Gastrocnemius medialis (tissue), 4 donors: Measurements from ENCODE around the gene TFCP2. TPM values are rescaled to one million over a fixed set of nuclear protein-coding genes. Genes with fewer than 3 reads are reported as not detected.

Experiments
- ATAC-seq, 2 donors: fragments of 150-250 bp; one replicate each; pipeline ENCODE4 v1.9.1; 2016
- DNase-seq, 2 donors: peaks; one replicate each; pipeline ENCODE4 v3.0.0-alpha.2; 2019
- H3K27ac ChIP-seq, 4 donors: fragments of 200-600 bp; sonication (generic); 1 replicate in 1 of 4; 2 replicates in 3 of 4; pipeline ENCODE4 v1.5.1; 2016 to 2018; ENCODE audit warnings: mild to moderate bottlenecking in 2 of 4, moderate library complexity in 1 of 4
- H3K27me3 ChIP-seq, 3 donors: fragments of 200-600 bp; sonication (generic) in 2 of 3; 1 replicate in 1 of 3; 2 replicates in 2 of 3; pipeline versions ENCODE4 v1.5.1 to v1.6.0; 2016 to 2019; ENCODE audit warnings: mild to moderate bottlenecking in 1 of 3, moderate library complexity in 1 of 3
- H3K36me3 ChIP-seq, 2 donors: fragments of 200-600 bp; sonication (generic) in 1 of 2; one replicate each; pipeline ENCODE4 v1.5.1; 2017 to 2018
- H3K4me1 ChIP-seq, 2 donors: fragments of 200-600 bp; sonication (generic) in 1 of 2; one replicate each; pipeline ENCODE4 v1.5.1; 2016 to 2017; ENCODE audit warnings: mild to moderate bottlenecking in 2 of 2
- H3K4me3 ChIP-seq, 4 donors: fragments of 200-600 bp; sonication (generic) in 3 of 4; 1 replicate in 1 of 4; 2 replicates in 3 of 4; pipeline ENCODE4 v1.5.1; 2016 to 2019; ENCODE audit warnings: mild to moderate bottlenecking in 2 of 4
- H3K9me3 ChIP-seq, 3 donors: fragments of 200-600 bp; sonication (generic) in 2 of 3; 1 replicate in 1 of 3; 2 replicates in 2 of 3; pipeline ENCODE4 v1.5.1; 2016 to 2019
- POLR2A ChIP-seq, 2 donors: fragments of 450-650 bp; IDR thresholded peaks; one replicate each; pipeline ENCODE4 v1.6.1; 2017; ENCODE audit warnings: antibody characterized with exemption in 2 of 2, mild to moderate bottlenecking in 2 of 2, moderate library complexity in 2 of 2
- in situ Hi-C, 4 donors: fragments of 200-750 bp; cut with MboI; loops; one replicate each; pipeline versions ENCODE4 v1.15.0 to v1.8.0; 2017; ENCODE audit warnings: low sequenced_read_pairs in 4 of 4
- intact Hi-C: fragments of 100-400 bp; cut with DNase I; formaldehyde crosslinking; loops from one replicate; pipeline ENCODE4 v1.15.1; 2023; ENCODE audit warnings: low total_unique reads
- total RNA-seq, 4 donors: library from RNA; depleted of rRNA; stranded (reverse); fragments of >200 nt; gene quantifications; one replicate each; pipeline versions ENCODE4 v1.1.0 to v1.2.3, GENCODE V29; 2016
- TF ChIP-seq, protein P1 (sequence below), 5 experiments: fragments of 450-650 bp in 3 of 5; fragments of 200-600 bp in 2 of 5; sonication (generic) in 2 of 5; IDR thresholded peaks in 4 of 5; conservative IDR thresholded peaks in 1 of 5; 1 replicate in 4 of 5; 2 replicates in 1 of 5; pipeline ENCODE4 v1.5.1; 2016 to 2019; ENCODE audit warnings: antibody characterized with exemption in 5 of 5, mild to moderate bottlenecking in 3 of 5, moderate library complexity in 3 of 5

Gene TFCP2
- total RNA-seq, 4 donors from 2014 or later = 8.9 to 14.2 (median 10.8) TPM

- DNase-seq (no peak), ATAC-seq (no peak)
- H3K4me3 ChIP-seq = no peak overlapping the region
- H3K36me3 ChIP-seq = no peaks in the 10 kb centered on the region
- in situ Hi-C loops = no loop called here
- no peak overlapping the region for H3K27ac ChIP-seq
- no peaks in the 10 kb centered on the region for H3K27me3 ChIP-seq
- TF ChIP-seq POLR2A (IDR thresholded peaks at IDR 0.05) = no peak
- TF ChIP-seq, protein P1, sequence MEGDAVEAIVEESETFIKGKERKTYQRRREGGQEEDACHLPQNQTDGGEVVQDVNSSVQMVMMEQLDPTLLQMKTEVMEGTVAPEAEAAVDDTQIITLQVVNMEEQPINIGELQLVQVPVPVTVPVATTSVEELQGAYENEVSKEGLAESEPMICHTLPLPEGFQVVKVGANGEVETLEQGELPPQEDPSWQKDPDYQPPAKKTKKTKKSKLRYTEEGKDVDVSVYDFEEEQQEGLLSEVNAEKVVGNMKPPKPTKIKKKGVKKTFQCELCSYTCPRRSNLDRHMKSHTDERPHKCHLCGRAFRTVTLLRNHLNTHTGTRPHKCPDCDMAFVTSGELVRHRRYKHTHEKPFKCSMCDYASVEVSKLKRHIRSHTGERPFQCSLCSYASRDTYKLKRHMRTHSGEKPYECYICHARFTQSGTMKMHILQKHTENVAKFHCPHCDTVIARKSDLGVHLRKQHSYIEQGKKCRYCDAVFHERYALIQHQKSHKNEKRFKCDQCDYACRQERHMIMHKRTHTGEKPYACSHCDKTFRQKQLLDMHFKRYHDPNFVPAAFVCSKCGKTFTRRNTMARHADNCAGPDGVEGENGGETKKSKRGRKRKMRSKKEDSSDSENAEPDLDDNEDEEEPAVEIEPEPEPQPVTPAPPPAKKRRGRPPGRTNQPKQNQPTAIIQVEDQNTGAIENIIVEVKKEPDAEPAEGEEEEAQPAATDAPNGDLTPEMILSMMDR (IDR thresholded peaks at IDR 0.05 in 4 of 5, conservative IDR thresholded peaks at IDR 0.05 in 1 of 5) = no peak
- H3K9me3 ChIP-seq = no peaks in the 10 kb centered on the region
- intact Hi-C loops = loop anchor here (5.0 kb wide), 2 partner anchors 133 to 288 kb away; partner anchors contain the start of gene CSRNP2
- H3K4me1 ChIP-seq = peaks cover 17 to 19% of the 10 kb centered on the region in 2 donors
Measured at GRCh38 chr12:51214895-51215294, 42.0 kb upstream of the TFCP2 start.

DNA sequence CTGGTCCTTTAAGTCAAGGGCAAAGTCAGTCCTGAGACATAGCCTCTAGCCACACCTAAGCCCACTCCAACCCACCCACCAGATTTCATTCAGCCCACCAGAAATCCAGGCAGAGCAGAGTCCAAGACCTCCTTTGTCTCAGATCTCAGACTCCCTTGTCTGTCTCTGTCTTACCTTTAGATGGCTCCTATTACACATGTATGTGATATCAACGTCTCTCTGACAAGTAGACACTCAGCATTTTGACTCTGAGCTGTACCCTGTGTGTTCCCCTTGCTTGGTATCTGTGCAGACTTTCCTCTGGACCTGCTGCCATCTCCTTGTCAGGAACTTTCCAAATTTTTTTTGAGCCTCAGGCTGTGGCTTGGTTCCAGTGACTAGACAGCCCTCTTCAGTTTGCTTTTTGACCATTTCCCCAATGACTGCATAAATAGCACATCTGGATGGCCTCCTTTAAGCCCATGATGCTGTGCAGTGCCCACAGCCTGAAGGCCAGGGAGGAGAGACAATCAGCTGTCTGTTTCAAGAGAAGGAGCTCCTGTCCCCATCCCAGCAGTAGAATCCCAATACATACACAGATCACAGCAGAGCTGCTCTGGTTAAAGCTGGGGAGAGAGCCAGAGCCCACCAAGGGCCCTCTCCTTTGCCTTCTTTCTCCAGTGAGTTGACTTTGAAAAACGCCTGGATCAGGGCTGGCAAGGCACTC is 37.9 kb upstream of the TFCP2 start:
- intact Hi-C loops (no loop called here), in situ Hi-C loops (no loop called here)
- ATAC-seq (no peak), DNase-seq (no peak)
- no peak overlapping the region for H3K4me3 ChIP-seq
- TF ChIP-seq POLR2A (IDR thresholded peaks at IDR 0.05) = no peak
- TF ChIP-seq, protein P1 (IDR thresholded peaks at IDR 0.05 in 4 of 5, conservative IDR thresholded peaks at IDR 0.05 in 1 of 5) = no peak
- H3K9me3 ChIP-seq = no peaks in the 10 kb centered on the region
- no peaks in the 10 kb centered on the region for H3K4me1 ChIP-seq
- H3K36me3 ChIP-seq = peaks cover 0 to 8% of the 10 kb centered on the region in 2 donors
- H3K27me3 ChIP-seq = no peaks in the 10 kb centered on the region
- no peak overlapping the region for H3K27ac ChIP-seq

DNA sequence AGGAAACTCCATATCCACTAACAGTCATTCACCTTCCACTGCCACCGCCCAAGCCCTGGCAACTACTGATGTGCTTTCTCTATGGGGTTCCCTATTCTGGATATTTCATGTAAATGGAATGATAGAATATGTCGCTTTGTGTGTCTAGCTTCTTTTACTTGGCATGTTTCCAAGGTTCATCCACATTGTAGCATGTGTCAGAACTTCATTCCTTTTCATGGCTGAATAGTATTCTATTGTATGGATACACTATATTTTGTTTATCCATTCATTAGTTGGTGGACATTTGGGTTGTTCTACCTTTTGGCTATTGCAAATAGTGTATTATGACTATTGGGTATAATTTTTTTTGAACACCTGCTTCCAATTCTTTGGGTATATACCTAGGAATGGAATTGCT is 36.3 kb upstream of the TFCP2 start:
- H3K9me3 ChIP-seq = no peaks in the 10 kb centered on the region
- H3K27ac ChIP-seq = no peak overlapping the region
- H3K36me3 ChIP-seq = peaks cover 0 to 8% of the 10 kb centered on the region in 2 donors
- no peaks in the 10 kb centered on the region for H3K27me3 ChIP-seq
- TF ChIP-seq, protein P1 (IDR thresholded peaks at IDR 0.05 in 4 of 5, conservative IDR thresholded peaks at IDR 0.05 in 1 of 5) = no peak
- no peak for TF ChIP-seq POLR2A (IDR thresholded peaks at IDR 0.05)
- no peak overlapping the region for H3K4me3 ChIP-seq
- in situ Hi-C loops = no loop called here
- intact Hi-C loops = no loop called here
- DNase-seq (no peak), ATAC-seq (no peak)
- no peaks in the 10 kb centered on the region for H3K4me1 ChIP-seq

DNA sequence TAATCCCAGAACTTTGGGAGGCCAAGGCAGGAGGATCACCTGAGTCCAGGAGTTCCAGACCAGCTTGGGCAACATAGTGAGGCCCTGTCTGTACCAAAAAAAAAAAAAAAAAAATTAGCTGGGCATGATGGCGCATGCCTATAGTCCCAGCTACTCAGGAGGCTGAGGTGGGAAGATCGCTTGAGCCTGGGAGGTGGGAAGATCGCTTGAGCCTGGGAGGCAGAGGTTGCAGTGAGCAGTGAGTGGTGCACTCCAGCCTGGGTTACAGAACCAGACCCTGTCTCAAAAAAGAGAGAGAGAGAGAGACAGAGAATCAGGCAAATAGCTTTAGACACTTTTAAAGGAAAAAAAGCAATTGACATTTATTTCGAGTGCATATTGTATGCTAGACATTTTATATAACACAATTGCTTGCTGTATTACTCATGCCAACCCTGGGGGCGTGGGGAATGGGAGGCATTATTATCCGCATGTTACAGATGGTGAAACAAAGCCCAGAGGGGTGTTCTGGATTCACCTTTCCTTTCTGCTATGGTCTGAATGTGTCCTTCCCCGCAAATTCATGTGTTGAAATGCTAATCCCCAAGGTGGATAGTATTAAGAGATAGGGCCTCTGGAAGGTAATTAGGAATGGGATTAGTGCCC is 35.2 kb upstream of the TFCP2 start:
- no peaks in the 10 kb centered on the region for H3K9me3 ChIP-seq
- no peak overlapping the region for H3K27ac ChIP-seq
- H3K27me3 ChIP-seq = no peaks in the 10 kb centered on the region
- in situ Hi-C loops = no loop called here
- H3K36me3 ChIP-seq = peaks cover 0 to 17% of the 10 kb centered on the region in 2 donors
- H3K4me3 ChIP-seq = no peak overlapping the region
- intact Hi-C loops = no loop called here
- H3K4me1 ChIP-seq = no peaks in the 10 kb centered on the region
- no peak for DNase-seq
- ATAC-seq = no peak
- TF ChIP-seq POLR2A (IDR thresholded peaks at IDR 0.05) = no peak
- TF ChIP-seq, protein P1 (IDR thresholded peaks at IDR 0.05 in 4 of 5, conservative IDR thresholded peaks at IDR 0.05 in 1 of 5) = no peak
